PC-3 (cell line): ENCODE results near the gene DLG2. TPM values are rescaled to one million over a fixed set of nuclear protein-coding genes. Genes with fewer than 3 reads are reported as not detected.

Source experiments
- ATAC-seq: fragments of 200-7000 bp; cut with Tn5 transposase; 2 replicates; pipeline ENCODE4 v1.9.1; 2020; ENCODE audit warnings: mild to moderate bottlenecking, moderate library complexity
- BruUV-seq: library from RNA; stranded (reverse); fragments of 400-500 nt; replicated peaks from 2 replicates; lab custom pipeline; 2021; lab: Mats Ljungman, UMichigan
- CTCF ChIA-PET: fragments of 300-600 bp; sonication (Branson Sonifier 250); formaldehyde crosslinking; loops from one replicate; lab custom pipeline; 2022; ENCODE audit warnings: antibody characterized with exemption; lab: Charles Lee
- POLR2A ChIA-PET: fragments of 300-600 bp; sonication (Branson Sonifier 250); formaldehyde crosslinking; loops from one replicate; lab custom pipeline; 2022; ENCODE audit warnings: antibody characterized with exemption; ENCODE audit not compliant: unreplicated experiment; lab: Charles Lee
- DNase-seq: peaks from one replicate; pipeline ENCODE4 v3.0.0-alpha.2; 2015
- H2AFZ ChIP-seq: fragments of 300-600 bp; sonication (generic); 2 replicates; pipeline ENCODE4 v1.6.0; 2016; ENCODE audit warnings: antibody characterized with exemption, low read length
- H3F3A ChIP-seq: fragments of 300-600 bp; sonication (generic); one replicate; pipeline ENCODE4 v1.6.0; 2017; ENCODE audit warnings: antibody characterized with exemption, low read length, control low read depth, mild to moderate bottlenecking; ENCODE audit not compliant: unreplicated experiment
- H3K27ac ChIP-seq: fragments of 300-600 bp; sonication (generic); 2 replicates; pipeline ENCODE4 v1.5.1; 2016; ENCODE audit warnings: mild to moderate bottlenecking, low read length
- H3K27me3 ChIP-seq: fragments of 300-600 bp; sonication (generic); 2 replicates; pipeline ENCODE4 v1.6.1; 2016; ENCODE audit warnings: low read length, mixed read lengths
- H3K36me3 ChIP-seq: fragments of 300-600 bp; sonication (generic); 2 replicates; pipeline ENCODE4 v1.6.1; 2016; ENCODE audit warnings: low read depth, mixed run types, low read length, mixed read lengths
- H3K4me1 ChIP-seq: fragments of 300-600 bp; sonication (generic); 2 replicates; pipeline ENCODE4 v1.5.1; 2016; ENCODE audit warnings: low read length; ENCODE audit not compliant: insufficient read depth
- H3K4me2 ChIP-seq: fragments of 300-600 bp; sonication (generic); 2 replicates; pipeline ENCODE4 v1.6.0; 2016; ENCODE audit warnings: low read length
- H3K4me3 ChIP-seq: fragments of 300-600 bp; sonication (generic); 2 replicates; pipeline ENCODE4 v1.5.1; 2016; ENCODE audit warnings: mild to moderate bottlenecking, low read length, mixed read lengths
- H3K79me2 ChIP-seq: fragments of 300-600 bp; sonication (generic); 2 replicates; pipeline ENCODE4 v1.6.1; 2017; ENCODE audit warnings: low read length, mixed read lengths
- H3K9ac ChIP-seq: fragments of 300-600 bp; sonication (generic); 2 replicates; pipeline ENCODE4 v1.6.0; 2016; ENCODE audit warnings: mild to moderate bottlenecking, low read length
- H3K9me2 ChIP-seq: fragments of 300-600 bp; sonication (generic); replicated peaks from 2 replicates; pipeline ENCODE4 v1.6.1; 2016; ENCODE audit warnings: mixed run types, low read length, mixed read lengths
- H3K9me3 ChIP-seq: fragments of 300-600 bp; sonication (generic); 2 replicates; pipeline ENCODE4 v1.6.1; 2016; ENCODE audit warnings: low read length, mixed read lengths
- H4K20me1 ChIP-seq: fragments of 300-600 bp; sonication (generic); 2 replicates; pipeline ENCODE4 v1.6.1; 2016; ENCODE audit warnings: low read length, mixed read lengths
- EZH2 ChIP-seq: fragments of 300-600 bp; sonication (generic); IDR thresholded peaks from one replicate; pipeline ENCODE4 v1.6.1; 2017; ENCODE audit warnings: antibody characterized with exemption, mild to moderate bottlenecking, low read length; ENCODE audit not compliant: unreplicated experiment
- EZH2phosphoT487 ChIP-seq: fragments of 300-600 bp; sonication (generic); IDR thresholded peaks from 2 replicates; pipeline ENCODE4 v1.6.1; 2018; ENCODE audit warnings: mild to moderate bottlenecking, antibody characterized with exemption, low read length, borderline replicate concordance
- intact Hi-C: fragments of 100-400 bp; cut with micrococcal nuclease; formaldehyde crosslinking; loops from 2 replicates; pipeline ENCODE4 v1.9.0; 2023
- total RNA-seq: library from RNA; depleted of rRNA; stranded (reverse); fragments of >200 nt; gene quantifications from 2 replicates; pipeline ENCODE4 v1.2.3, GENCODE V29; 2014
- TF ChIP-seq, protein P1 (sequence below): fragments of 300-600 bp; sonication (generic); conservative IDR thresholded peaks from 2 replicates; pipeline ENCODE4 v1.5.1; 2017; ENCODE audit warnings: antibody characterized with exemption, low read depth, mild to moderate bottlenecking, low read length

The DLG2 gene
- total RNA-seq, 1 experiment from 2014 or later = 0.58 TPM

DNA sequence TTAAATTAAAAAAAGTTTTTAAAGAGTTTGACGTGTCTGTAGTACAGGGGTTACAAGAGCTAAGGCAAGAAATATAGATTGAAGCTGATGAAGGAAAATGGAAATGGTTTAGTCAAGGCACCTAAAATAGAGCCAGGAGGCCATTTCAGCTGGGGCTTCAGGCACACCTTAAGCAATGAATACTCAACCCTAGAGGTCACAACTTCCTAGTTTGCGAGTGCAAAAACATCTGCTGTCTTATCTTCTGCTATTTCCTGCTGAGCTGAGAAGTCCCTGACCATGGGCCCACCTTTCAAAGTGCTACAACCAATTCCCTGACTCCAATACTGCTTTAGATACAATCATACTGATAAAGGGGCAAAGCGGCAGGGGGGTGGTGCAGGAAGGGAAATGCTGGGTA, 87.4 kb downstream of the DLG2 start:
- Histone ChIP-seq H3K36me3 (no peaks in the 10 kb centered on the region), H3K9ac (no peak overlapping the region), H3K27ac (no peak overlapping the region), H3K4me2 (no peak overlapping the region), H3K27me3 (peaks cover 8% of the 10 kb centered on the region; the same call in 1 of the 2 replicates), H4K20me1 (no peaks in the 10 kb centered on the region), H3K9me3 (0 out of 2 replicates have a peak, but pooled peaks cover 2% of the 10 kb centered on the region), H3F3A (no peaks in the 10 kb centered on the region), H3K79me2 (no peaks in the 10 kb centered on the region), H2AFZ (no peak overlapping the region), H3K9me2 (no peaks in the 10 kb centered on the region), H3K4me3 (no peak overlapping the region), H3K4me1 (no peaks in the 10 kb centered on the region)
- intact Hi-C loops = no loop called here
- DNase-seq = no peak
- BruUV-seq = no TSS peak
- no peak for ATAC-seq
- CTCF ChIA-PET = no interaction called here
- POLR2A ChIA-PET = no interaction called here
- TF ChIP-seq, protein P1, sequence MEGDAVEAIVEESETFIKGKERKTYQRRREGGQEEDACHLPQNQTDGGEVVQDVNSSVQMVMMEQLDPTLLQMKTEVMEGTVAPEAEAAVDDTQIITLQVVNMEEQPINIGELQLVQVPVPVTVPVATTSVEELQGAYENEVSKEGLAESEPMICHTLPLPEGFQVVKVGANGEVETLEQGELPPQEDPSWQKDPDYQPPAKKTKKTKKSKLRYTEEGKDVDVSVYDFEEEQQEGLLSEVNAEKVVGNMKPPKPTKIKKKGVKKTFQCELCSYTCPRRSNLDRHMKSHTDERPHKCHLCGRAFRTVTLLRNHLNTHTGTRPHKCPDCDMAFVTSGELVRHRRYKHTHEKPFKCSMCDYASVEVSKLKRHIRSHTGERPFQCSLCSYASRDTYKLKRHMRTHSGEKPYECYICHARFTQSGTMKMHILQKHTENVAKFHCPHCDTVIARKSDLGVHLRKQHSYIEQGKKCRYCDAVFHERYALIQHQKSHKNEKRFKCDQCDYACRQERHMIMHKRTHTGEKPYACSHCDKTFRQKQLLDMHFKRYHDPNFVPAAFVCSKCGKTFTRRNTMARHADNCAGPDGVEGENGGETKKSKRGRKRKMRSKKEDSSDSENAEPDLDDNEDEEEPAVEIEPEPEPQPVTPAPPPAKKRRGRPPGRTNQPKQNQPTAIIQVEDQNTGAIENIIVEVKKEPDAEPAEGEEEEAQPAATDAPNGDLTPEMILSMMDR = no peak
- TF ChIP-seq EZH2 (no peak), EZH2phosphoT487 (no peak)

DNA sequence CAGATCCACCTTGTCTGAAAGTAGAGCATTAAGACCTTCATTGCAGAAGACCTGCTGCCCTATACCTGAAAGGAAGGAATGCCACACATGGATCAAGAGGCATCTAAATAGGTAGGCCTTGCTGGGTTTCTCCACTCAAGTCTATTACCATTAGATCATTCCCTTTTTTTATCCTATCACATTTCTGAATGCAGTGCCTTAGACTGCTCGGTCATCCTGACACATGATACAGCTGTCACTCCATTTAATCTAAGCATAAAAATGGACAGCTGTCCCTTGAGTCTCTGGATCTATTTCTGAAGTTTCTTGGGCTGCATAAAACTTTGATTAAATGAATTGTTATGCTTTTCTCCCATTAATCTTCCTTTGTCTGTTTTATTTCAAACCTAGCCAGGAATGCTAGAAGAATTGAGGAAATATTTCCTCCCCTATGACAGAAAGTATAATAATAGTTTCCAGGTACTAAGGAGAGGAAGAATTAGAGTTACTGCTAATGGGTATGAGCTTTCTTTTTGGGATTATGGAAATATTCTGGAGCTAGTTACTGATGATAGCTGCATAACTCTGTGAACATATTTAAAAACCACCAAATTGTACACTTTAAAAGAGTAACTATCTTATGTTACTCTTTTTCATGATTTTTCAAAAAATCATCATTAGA, 88.0 kb downstream of the DLG2 start:
- Histone ChIP-seq H3K4me2 (no peak overlapping the region), H4K20me1 (no peaks in the 10 kb centered on the region), H3K27ac (no peak overlapping the region), H3K36me3 (no peaks in the 10 kb centered on the region), H3K9me2 (no peaks in the 10 kb centered on the region), H3K4me3 (no peak overlapping the region), H3K9ac (no peak overlapping the region), H3K4me1 (no peaks in the 10 kb centered on the region), H2AFZ (no peak overlapping the region), H3F3A (no peaks in the 10 kb centered on the region), H3K27me3 (peaks cover 2% of the 10 kb centered on the region; the same call in 1 of the 2 replicates), H3K9me3 (0 out of 2 replicates have a peak, but pooled peaks cover 3% of the 10 kb centered on the region), H3K79me2 (no peaks in the 10 kb centered on the region)
- ATAC-seq (no peak), DNase-seq (no peak)
- ChIA-PET CTCF (no interaction called here), POLR2A (no interaction called here)
- no TSS peak for BruUV-seq
- intact Hi-C loops = no loop called here
- TF ChIP-seq EZH2 (no peak), EZH2phosphoT487 (no peak)
- TF ChIP-seq, protein P1 = no peak

DNA sequence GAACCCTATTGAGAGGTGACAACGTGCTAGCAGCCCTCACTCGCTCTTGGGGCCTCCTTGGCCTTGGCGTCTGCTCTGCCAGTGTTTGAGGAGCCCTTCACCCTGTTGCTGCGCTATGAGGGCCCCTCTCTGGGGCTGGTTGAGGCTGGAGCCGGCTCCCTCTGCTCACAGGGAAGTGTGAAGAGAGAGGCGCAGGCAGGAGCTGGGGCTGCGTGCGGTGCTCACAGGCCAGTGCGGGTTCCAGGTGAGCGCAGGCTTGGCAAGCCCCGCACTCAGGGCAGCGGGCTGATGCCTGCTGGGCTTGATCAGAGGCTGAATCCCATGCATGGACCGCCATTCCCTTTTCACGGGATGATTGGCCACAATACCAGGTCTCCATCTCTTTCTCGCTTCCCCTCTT, 90.7 kb downstream of the DLG2 start:
- DNase-seq (no peak), ATAC-seq (no peak)
- Histone ChIP-seq H3K27ac (no peak overlapping the region), H3K4me1 (no peaks in the 10 kb centered on the region), H3K4me2 (no peak overlapping the region), H2AFZ (no peak overlapping the region), H3K79me2 (no peaks in the 10 kb centered on the region), H3K4me3 (no peak overlapping the region), H3K9me2 (no peaks in the 10 kb centered on the region), H4K20me1 (no peaks in the 10 kb centered on the region), H3K9ac (no peak overlapping the region), H3F3A (no peaks in the 10 kb centered on the region), H3K27me3 (no peaks in the 10 kb centered on the region), H3K36me3 (no peaks in the 10 kb centered on the region), H3K9me3 (0 out of 2 replicates have a peak, but pooled peaks cover 3% of the 10 kb centered on the region)
- intact Hi-C loops = no loop called here
- BruUV-seq = no TSS peak
- TF ChIP-seq EZH2phosphoT487 (no peak), EZH2 (no peak)
- TF ChIP-seq, protein P1 = no peak
- POLR2A ChIA-PET = no interaction called here
- CTCF ChIA-PET = no interaction called here
